Kidney glomerular epithelial cell (primary cell): ENCODE measurements around the gene TMOD4.
A peak's percentile ranks its signal among the peaks of the same experiment; 100 is the strongest.

Experiments
- DNase-seq: peaks from one replicate; lab custom pipeline; 2025; lab: John Stamatoyannopoulos, UW

Gene TMOD4

GRCh38 chr1:151142411-151143056 is 33.2 kb downstream of the TMOD4 start:
- DNase-seq, result no peak

GRCh38 chr1:151137789-151138188 is 38.0 kb downstream of the TMOD4 start:
- DNase-seq, result no peak

- no peak for DNase-seq
Observed at GRCh38 chr1:151135433-151136385, 40.1 kb downstream of the TMOD4 start.

GRCh38 chr1:151134991-151135390 is 40.8 kb downstream of the TMOD4 start:
- no peak for DNase-seq

- no peak for DNase-seq
Observed at GRCh38 chr1:151134396-151134795, 41.4 kb downstream of the TMOD4 start.

GRCh38 chr1:151133018-151133806 is 42.6 kb downstream of the TMOD4 start:
- DNase-seq, result no peak

- no peak for DNase-seq
Observed at GRCh38 chr1:151132335-151133017, 43.3 kb downstream of the TMOD4 start.

GRCh38 chr1:151131701-151132334 is 44.0 kb downstream of the TMOD4 start:
- no peak for DNase-seq

GRCh38 chr1:151130987-151131586 is 44.7 kb downstream of the TMOD4 start:
- peak; percentile 13 for DNase-seq

- no peak for DNase-seq
Observed at GRCh38 chr1:151128800-151129199, 47.0 kb downstream of the TMOD4 start.

GRCh38 chr1:151124763-151125403 is 50.9 kb downstream of the TMOD4 start:
- DNase-seq, result no peak
